GM23248 (cell line): ENCODE results near the gene NUDC. TPM values are rescaled to one million over a fixed set of nuclear protein-coding genes. Genes with fewer than 3 reads are reported as not detected.

Experiments
- DNase-seq: peaks from one replicate; pipeline ENCODE4 v3.0.0-alpha.2; 2015
- H2AFZ ChIP-seq: fragments of 200-600 bp; sonication (generic); 2 replicates; pipeline ENCODE4 v1.6.1; 2016; ENCODE audit warnings: antibody characterized with exemption
- H3F3A ChIP-seq: fragments of 200-600 bp; sonication (generic); 2 replicates; pipeline ENCODE4 v1.6.1; 2016; ENCODE audit warnings: mild to moderate bottlenecking, antibody characterized with exemption, mixed run types; ENCODE audit not compliant: insufficient read depth
- H3K27ac ChIP-seq: fragments of 200-600 bp; sonication (generic); 2 replicates; pipeline ENCODE4 v1.5.1; 2016; ENCODE audit warnings: mild to moderate bottlenecking
- H3K27me3 ChIP-seq: fragments of 200-600 bp; sonication (generic); replicated peaks from 2 replicates; pipeline ENCODE4 v1.6.1; 2016; ENCODE audit warnings: mild to moderate bottlenecking; ENCODE audit not compliant: insufficient read depth
- H3K36me3 ChIP-seq: fragments of 200-600 bp; sonication (generic); 2 replicates; pipeline ENCODE4 v1.6.1; 2016; ENCODE audit warnings: low read depth, mild to moderate bottlenecking
- H3K4me1 ChIP-seq: fragments of 200-600 bp; sonication (generic); 2 replicates; pipeline ENCODE4 v1.6.1; 2016; ENCODE audit warnings: mild to moderate bottlenecking; ENCODE audit not compliant: insufficient read depth
- H3K4me2 ChIP-seq: fragments of 200-600 bp; sonication (generic); one replicate; pipeline ENCODE4 v1.6.1; 2016; ENCODE audit warnings: mild to moderate bottlenecking; ENCODE audit not compliant: unreplicated experiment
- H3K4me3 ChIP-seq: fragments of 200-600 bp; sonication (generic); 2 replicates; pipeline ENCODE4 v1.5.1; 2016; ENCODE audit warnings: mild to moderate bottlenecking
- H3K79me2 ChIP-seq: fragments of 200-600 bp; sonication (generic); 2 replicates; pipeline ENCODE4 v1.6.1; 2016; ENCODE audit warnings: mild to moderate bottlenecking; ENCODE audit not compliant: insufficient read depth
- H3K9ac ChIP-seq: fragments of 200-600 bp; sonication (generic); 2 replicates; pipeline ENCODE4 v1.6.1; 2016; ENCODE audit warnings: mild to moderate bottlenecking
- H3K9me2 ChIP-seq: fragments of 200-600 bp; sonication (generic); 2 replicates; pipeline ENCODE4 v1.6.1; 2016; ENCODE audit warnings: mixed run types, mild to moderate bottlenecking, moderate library complexity; ENCODE audit not compliant: insufficient read depth
- H3K9me3 ChIP-seq: fragments of 200-600 bp; sonication (generic); one replicate; pipeline ENCODE4 v1.6.1; 2017; ENCODE audit warnings: low read depth
- H4K20me1 ChIP-seq: fragments of 200-600 bp; sonication (generic); 2 replicates; pipeline ENCODE4 v1.6.0; 2016; ENCODE audit not compliant: insufficient read depth
- EZH2 ChIP-seq: fragments of 200-600 bp; sonication (generic); IDR thresholded peaks from 2 replicates; pipeline ENCODE4 v1.6.1; 2018; ENCODE audit warnings: antibody characterized with exemption, mild to moderate bottlenecking; ENCODE audit not compliant: insufficient read depth, poor library complexity, severe bottlenecking
- EZH2phosphoT487 ChIP-seq: fragments of 200-600 bp; sonication (generic); IDR thresholded peaks from 2 replicates; pipeline ENCODE4 v1.6.1; 2018; ENCODE audit warnings: antibody characterized with exemption, moderate library complexity, mild to moderate bottlenecking, low read depth; ENCODE audit not compliant: insufficient read depth
- WGBS, 2 experiments: methylation state at CpG; one replicate each; pipeline ENCODE4 v1.1.6; 2015 to 2017; ENCODE audit warnings: low lambda C conversion rate in 2 of 2, low coverage in 1 of 2; ENCODE audit errors: missing lambda C conversion rate in 2 of 2; 5-methylcytosine and 5-hydroxymethylcytosine counted together
- in situ Hi-C: fragments of 300-500 bp; cut with MboI; formaldehyde crosslinking; loops from 2 replicates; pipeline ENCODE4 v1.15.0; 2020
- polyA plus RNA-seq: library from polyadenylated mRNA; unstranded; fragments of >200 nt; fragmentation: Nextera tagmentation; extraction: Ambion mirVana; gene quantifications from 2 replicates; pipeline ENCODE4 v1.2.1, GENCODE V29; 2016
- total RNA-seq: library from RNA; depleted of rRNA; stranded (reverse); fragments of >200 nt; shearing (Covaris generic); gene quantifications from 2 replicates; pipeline ENCODE4 v1.2.3, GENCODE V29; 2014

NUDC gene
- total and polyA plus RNA-seq, 2 experiments from 2014 or later = 50.0 to 118 TPM

DNA sequence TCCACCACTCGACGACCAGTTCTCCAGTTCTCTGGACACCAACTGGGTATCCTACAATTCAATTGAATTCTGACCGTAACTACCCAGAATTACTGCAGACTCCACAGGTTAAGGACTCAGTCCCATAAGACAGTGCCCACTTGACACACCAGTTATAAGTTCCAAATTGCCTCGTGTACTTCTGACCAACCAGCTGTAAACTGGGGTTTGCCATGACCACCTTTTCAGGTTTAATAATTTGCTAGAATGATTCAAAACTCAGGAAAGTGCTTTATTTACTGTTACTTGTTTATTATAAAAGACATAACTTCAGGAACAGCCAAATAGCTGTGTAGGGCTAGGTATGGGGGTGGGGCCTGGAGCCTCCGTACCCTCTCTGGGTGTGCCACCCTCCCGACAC is 15.3 kb downstream of the NUDC start:
- TF ChIP-seq EZH2 (no peak), EZH2phosphoT487 (no peak)
- H3K36me3 ChIP-seq = peaks cover 17% of the 10 kb centered on the region

GRCh38 chr1:26938004-26938658 is 16.6 kb downstream of the NUDC start:
- Histone ChIP-seq H3K9ac (no peak overlapping the region), H3K79me2 (peaks cover 64% of the 10 kb centered on the region), H3K9me2 (no peaks in the 10 kb centered on the region), H3K27me3 (no peaks in the 10 kb centered on the region), H2AFZ (no peak overlapping the region), H3F3A (peaks cover 7% of the 10 kb centered on the region), H3K9me3 (no peaks in the 10 kb centered on the region), H3K4me1 (peaks cover 15% of the 10 kb centered on the region), H3K36me3 (peaks cover 21% of the 10 kb centered on the region), H3K4me3 (no peak overlapping the region), H3K27ac (no peak overlapping the region), H4K20me1 (no peaks in the 10 kb centered on the region), H3K4me2 (no peak overlapping the region)
- WGBS, 2 experiments = 95 to 100% methylated on average over 4 of the region's 4 CpGs
- TF ChIP-seq EZH2phosphoT487 (no peak), EZH2 (no peak)
- DNase-seq = no peak
- in situ Hi-C loops = no loop called here

More for the DNA sequence above, 15.3 kb downstream of the NUDC start:
- no peak for DNase-seq
- whole genome bisulfite sequencing, 2 experiments = 80 to 83% methylated on average over 6 of the region's 6 CpGs
- H3K9me3 ChIP-seq = no peaks in the 10 kb centered on the region
- H3K9me2 ChIP-seq = no peaks in the 10 kb centered on the region
- no peak overlapping the region for H3K4me3 ChIP-seq
- peaks cover 7% of the 10 kb centered on the region for H3F3A ChIP-seq
- H3K79me2 ChIP-seq = peaks cover 76% of the 10 kb centered on the region
- no peak overlapping the region for H3K9ac ChIP-seq
- in situ Hi-C loops = no loop called here
- no peak overlapping the region for H3K4me2 ChIP-seq
- no peaks in the 10 kb centered on the region for H4K20me1 ChIP-seq
- peaks cover 15% of the 10 kb centered on the region for H3K4me1 ChIP-seq
- H3K27me3 ChIP-seq = no peaks in the 10 kb centered on the region
- no peak overlapping the region for H3K27ac ChIP-seq
- H2AFZ ChIP-seq = no peak overlapping the region

DNA sequence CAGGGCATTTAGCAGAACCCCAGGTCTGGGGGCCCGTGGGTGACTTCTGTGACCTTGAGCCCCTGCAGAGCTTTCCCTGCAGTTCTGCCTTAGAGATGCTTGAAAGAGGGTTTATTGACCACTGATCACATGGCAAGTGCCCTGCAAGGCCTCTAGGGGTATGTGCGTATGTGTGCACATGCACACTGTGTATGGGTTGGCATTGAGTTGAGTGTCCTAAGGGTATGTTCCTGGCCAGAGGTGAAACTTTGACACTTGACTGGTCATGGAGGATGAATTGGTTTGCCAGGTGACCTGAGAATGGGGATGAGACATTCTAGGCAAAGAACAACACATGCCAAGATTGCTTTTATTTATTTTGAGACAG is 17.1 kb downstream of the NUDC start:
- Histone ChIP-seq H4K20me1 (no peaks in the 10 kb centered on the region), H3K79me2 (peaks cover 61% of the 10 kb centered on the region), H3K9ac (no peak overlapping the region), H3K9me3 (no peaks in the 10 kb centered on the region), H3K4me1 (peaks cover 15% of the 10 kb centered on the region), H3K36me3 (peaks cover 26% of the 10 kb centered on the region), H2AFZ (no peak overlapping the region), H3K27me3 (no peaks in the 10 kb centered on the region), H3F3A (peaks cover 7% of the 10 kb centered on the region), H3K27ac (no peak overlapping the region), H3K9me2 (no peaks in the 10 kb centered on the region), H3K4me3 (no peak overlapping the region), H3K4me2 (no peak overlapping the region)
- no peak for DNase-seq
- WGBS, 2 experiments = 97 to 100% methylated on average over 2 of the region's 2 CpGs
- in situ Hi-C loops = no loop called here
- TF ChIP-seq EZH2 (no peak), EZH2phosphoT487 (no peak)

GRCh38 chr1:26941311-26941710 is 19.8 kb downstream of the NUDC start:
- Histone ChIP-seq H2AFZ (no peak overlapping the region), H3F3A (peaks cover 7% of the 10 kb centered on the region), H3K4me2 (no peak overlapping the region), H3K27ac (no peak overlapping the region), H3K79me2 (peaks cover 42% of the 10 kb centered on the region), H3K27me3 (no peaks in the 10 kb centered on the region), H3K9me3 (no peaks in the 10 kb centered on the region), H3K4me3 (no peak overlapping the region), H4K20me1 (no peaks in the 10 kb centered on the region), H3K4me1 (peaks cover 15% of the 10 kb centered on the region), H3K9me2 (no peaks in the 10 kb centered on the region), H3K36me3 (peaks cover 35% of the 10 kb centered on the region), H3K9ac (peak overlapping the region; percentile 75)
- in situ Hi-C loops = no loop called here
- no peak for DNase-seq
- 93 to 95% methylated on average over 10 of the region's 10 CpGs for WGBS, 2 experiments
- TF ChIP-seq EZH2 (no peak), EZH2phosphoT487 (no peak)

GRCh38 chr1:26942656-26943055 is 21.1 kb downstream of the NUDC start:
- no peaks in the 10 kb centered on the region for H3K27me3 ChIP-seq
- H3K4me2 ChIP-seq = no peak overlapping the region
- no peak for DNase-seq
- H3K9me2 ChIP-seq = no peaks in the 10 kb centered on the region
- 95 to 96% methylated on average over 12 of the region's 12 CpGs for WGBS, 2 experiments
- H3K9me3 ChIP-seq = no peaks in the 10 kb centered on the region
- H3K9ac ChIP-seq = no peak overlapping the region
- H3K27ac ChIP-seq = no peak overlapping the region
- no peak overlapping the region for H3K4me3 ChIP-seq
- H2AFZ ChIP-seq = no peak overlapping the region
- peaks cover 30% of the 10 kb centered on the region for H3K79me2 ChIP-seq
- in situ Hi-C loops = no loop called here
- peaks cover 13% of the 10 kb centered on the region for H3F3A ChIP-seq
- no peaks in the 10 kb centered on the region for H4K20me1 ChIP-seq
- peaks cover 40% of the 10 kb centered on the region for H3K36me3 ChIP-seq
- H3K4me1 ChIP-seq = peaks cover 15% of the 10 kb centered on the region
- TF ChIP-seq EZH2 (no peak), EZH2phosphoT487 (no peak)
